Mucosa of descending colon (tissue), 3 donors: ENCODE measurements around the gene DGKD. TPM values are rescaled to one million over a fixed set of nuclear protein-coding genes. Genes with fewer than 3 reads are reported as not detected.
A peak's percentile ranks its signal among the peaks of the same experiment; 100 is the strongest.
"Not testable (repeated sequence)": the region's sequence is repeated elsewhere in the genome, so short reads cannot be mapped to it uniquely, and the experiment has no call there.

ENCODE experiments used
- ATAC-seq: fragments of 200-7000 bp; cut with Tn5 transposase; one replicate; pipeline ENCODE4 v1.9.1; 2020; ENCODE audit warnings: mild to moderate bottlenecking, moderate library complexity
- DNase-seq, 3 donors: peaks; one replicate each; pipeline ENCODE4 v3.0.0-alpha.2; 2020
- H3K36me3 ChIP-seq: fragments of 200-600 bp; one replicate; pipeline ENCODE4 v1.8.0; 2021; ENCODE audit warnings: low read depth, mild to moderate bottlenecking
- H3K4me1 ChIP-seq: fragments of 200-600 bp; one replicate; pipeline ENCODE4 v1.8.0; 2021; ENCODE audit warnings: low read depth, mild to moderate bottlenecking
- H3K4me3 ChIP-seq: fragments of 200-600 bp; one replicate; pipeline ENCODE4 v1.8.0; 2021; ENCODE audit warnings: mild to moderate bottlenecking
- H3K9me3 ChIP-seq: fragments of 200-600 bp; one replicate; pipeline ENCODE4 v1.8.0; 2021; ENCODE audit warnings: mild to moderate bottlenecking
- intact Hi-C, 2 donors: fragments of 100-400 bp; cut with DNase I in 1 of 2; cut with micrococcal nuclease in 1 of 2; formaldehyde crosslinking; loops; one replicate each; pipeline versions ENCODE4 v1.11.0 to v1.11.1; 2022; cut with DNase I, micrococcal nuclease
- total RNA-seq, 3 donors: library from RNA; stranded (reverse); fragmentation: NEBNext Ultra II Directional in 2 of 3; extraction: Animal tissue kit (Norgen Biotek cat#: 25700) in 2 of 3; gene quantifications; one replicate each; pipeline versions ENCODE4 v1.2.1 to v1.2.4, GENCODE V29; 2021 to 2023
- TF ChIP-seq, protein P1 (sequence below): fragments of 200-600 bp; IDR thresholded peaks from one replicate; pipeline ENCODE4 v1.8.0; 2022; ENCODE audit warnings: antibody characterized with exemption, mild to moderate bottlenecking
- donor health status: DM: no; HTN: no; CAD: no; lungs with moderate emphysema.
- donor health status: DM: no; HTN: no; CAD: no.
- donor health status: DM: no; HTN: yes; CAD: no.

The DGKD gene
- total RNA-seq, 3 donors from 2014 or later, result 81.8 to 159 (median 102) TPM

DNA sequence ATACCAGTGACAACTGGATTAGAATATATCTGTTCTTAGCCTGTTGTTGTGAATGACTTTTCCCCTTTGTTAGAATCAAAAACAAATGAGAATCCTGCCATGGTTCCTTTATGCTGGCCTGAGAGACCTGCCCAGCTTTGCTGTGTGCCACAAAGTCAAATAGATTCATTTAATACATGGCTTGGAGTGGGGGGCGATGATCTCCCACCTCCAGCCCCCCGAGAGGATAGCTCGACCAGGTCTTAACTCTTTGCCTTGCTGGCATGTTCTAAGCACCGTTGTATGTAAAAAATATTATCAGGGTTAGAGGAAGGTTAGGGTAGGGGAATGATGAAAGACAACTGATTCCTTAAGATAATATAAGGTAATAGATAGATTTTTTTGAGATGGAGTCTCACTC is 22.2 kb upstream of the DGKD start:
- no peaks in the 10 kb centered on the region for H3K4me1 ChIP-seq

DNA sequence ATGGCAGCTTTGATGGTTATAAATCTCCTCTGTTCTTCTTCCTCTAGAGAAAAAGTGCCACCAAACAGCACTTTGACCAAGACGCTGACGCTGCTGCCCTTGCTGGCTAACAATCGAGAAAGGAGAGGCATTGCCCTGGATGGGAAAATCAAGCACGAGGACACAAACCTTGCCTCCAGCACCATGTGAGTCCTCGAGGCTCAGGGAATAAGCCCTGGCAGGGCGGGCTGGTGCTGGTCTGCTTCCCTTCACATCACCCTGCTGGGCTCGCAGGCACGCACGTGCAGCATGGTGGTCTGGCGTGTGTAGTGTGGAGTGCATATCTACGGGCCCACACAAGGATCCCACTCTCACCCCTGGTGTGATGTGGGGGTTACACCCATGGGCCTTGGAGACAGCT is 19.4 kb upstream of the DGKD start:
- ATAC-seq, result no peak
- Histone ChIP-seq H3K4me3 (no peak overlapping the region), H3K9me3 (no peaks in the 10 kb centered on the region), H3K4me1 (no peaks in the 10 kb centered on the region), H3K36me3 (no peaks in the 10 kb centered on the region)
- DNase-seq, result no peak
- TF ChIP-seq, protein P1, sequence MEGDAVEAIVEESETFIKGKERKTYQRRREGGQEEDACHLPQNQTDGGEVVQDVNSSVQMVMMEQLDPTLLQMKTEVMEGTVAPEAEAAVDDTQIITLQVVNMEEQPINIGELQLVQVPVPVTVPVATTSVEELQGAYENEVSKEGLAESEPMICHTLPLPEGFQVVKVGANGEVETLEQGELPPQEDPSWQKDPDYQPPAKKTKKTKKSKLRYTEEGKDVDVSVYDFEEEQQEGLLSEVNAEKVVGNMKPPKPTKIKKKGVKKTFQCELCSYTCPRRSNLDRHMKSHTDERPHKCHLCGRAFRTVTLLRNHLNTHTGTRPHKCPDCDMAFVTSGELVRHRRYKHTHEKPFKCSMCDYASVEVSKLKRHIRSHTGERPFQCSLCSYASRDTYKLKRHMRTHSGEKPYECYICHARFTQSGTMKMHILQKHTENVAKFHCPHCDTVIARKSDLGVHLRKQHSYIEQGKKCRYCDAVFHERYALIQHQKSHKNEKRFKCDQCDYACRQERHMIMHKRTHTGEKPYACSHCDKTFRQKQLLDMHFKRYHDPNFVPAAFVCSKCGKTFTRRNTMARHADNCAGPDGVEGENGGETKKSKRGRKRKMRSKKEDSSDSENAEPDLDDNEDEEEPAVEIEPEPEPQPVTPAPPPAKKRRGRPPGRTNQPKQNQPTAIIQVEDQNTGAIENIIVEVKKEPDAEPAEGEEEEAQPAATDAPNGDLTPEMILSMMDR, result no peak
- intact Hi-C loops, result no loop called here

More for the DNA sequence above, 22.2 kb upstream of the DGKD start:
- ATAC-seq, result no peak
- Histone ChIP-seq H3K4me3 (no peak overlapping the region), H3K9me3 (no peaks in the 10 kb centered on the region), H3K36me3 (no peaks in the 10 kb centered on the region)
- intact Hi-C loops, result no loop called here
- peak in 1 of 3 donors; percentile 9 for DNase-seq
- TF ChIP-seq, protein P1, result no peak

DNA sequence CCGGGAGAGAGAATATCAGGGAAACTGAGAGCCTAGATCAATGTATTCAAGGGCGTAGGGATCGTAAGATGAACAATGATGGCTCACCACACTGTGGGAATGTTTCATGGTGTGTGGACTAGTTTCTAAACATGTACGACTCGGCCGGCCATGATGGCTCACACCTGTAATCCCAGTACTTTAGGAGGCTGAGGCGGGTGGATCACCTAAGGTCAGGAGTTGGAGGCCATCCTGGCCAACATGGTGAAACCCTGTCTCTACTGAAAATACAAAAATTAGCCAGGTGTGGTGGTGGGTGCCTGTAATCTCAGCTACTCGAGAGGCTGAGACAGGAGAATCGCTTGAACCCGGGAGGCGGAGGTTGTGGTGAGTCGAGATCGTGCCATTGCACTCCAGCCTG is 18.2 kb upstream of the DGKD start:
- H3K4me1 ChIP-seq, H3K4me3 ChIP-seq, H3K36me3 ChIP-seq, H3K9me3 ChIP-seq, intact Hi-C loops, ATAC-seq: not testable (repeated sequence)
- DNase-seq, result peak in 1 of 3 donors; percentile 29

DNA sequence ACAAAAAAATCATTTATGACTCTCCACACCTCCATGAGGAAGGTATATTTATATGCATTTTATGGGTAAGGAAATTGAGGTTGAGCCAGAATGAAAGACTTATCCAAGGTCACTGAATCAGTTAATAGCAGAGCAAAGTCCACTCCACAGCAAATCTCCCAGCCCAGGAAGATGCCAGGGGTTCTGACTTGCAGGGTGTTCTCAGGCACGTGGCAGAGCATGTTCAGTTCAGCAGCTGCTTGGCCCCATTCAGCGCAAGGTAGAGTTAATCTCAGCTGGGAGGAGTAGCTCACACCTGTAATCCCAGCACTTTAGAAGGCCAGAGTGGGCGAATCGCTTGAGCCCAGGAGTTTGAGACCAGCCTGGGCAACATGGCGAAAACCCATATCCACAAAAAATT is 17.8 kb upstream of the DGKD start:
- ATAC-seq (peak; percentile 92), DNase-seq (peak in 2 of 3 donors; percentile 68 to 73)
- no peak overlapping the region for H3K4me3 ChIP-seq
- H3K9me3 ChIP-seq, result no peaks in the 10 kb centered on the region
- H3K4me1 ChIP-seq, result no peaks in the 10 kb centered on the region
- intact Hi-C loops, result no loop called here
- H3K36me3 ChIP-seq, result no peaks in the 10 kb centered on the region
- TF ChIP-seq, protein P1, result no peak

- intact Hi-C loops, result no loop called here
- TF ChIP-seq, protein P1, result no peak
- Histone ChIP-seq H3K9me3 (no peaks in the 10 kb centered on the region), H3K4me3 (no peak overlapping the region), H3K36me3 (no peaks in the 10 kb centered on the region), H3K4me1 (no peaks in the 10 kb centered on the region)
- ATAC-seq (no peak), DNase-seq (peak in 1 of 3 donors; percentile 48)
Measured at GRCh38 chr2:233338046-233338445, 16.2 kb upstream of the DGKD start.

DNA sequence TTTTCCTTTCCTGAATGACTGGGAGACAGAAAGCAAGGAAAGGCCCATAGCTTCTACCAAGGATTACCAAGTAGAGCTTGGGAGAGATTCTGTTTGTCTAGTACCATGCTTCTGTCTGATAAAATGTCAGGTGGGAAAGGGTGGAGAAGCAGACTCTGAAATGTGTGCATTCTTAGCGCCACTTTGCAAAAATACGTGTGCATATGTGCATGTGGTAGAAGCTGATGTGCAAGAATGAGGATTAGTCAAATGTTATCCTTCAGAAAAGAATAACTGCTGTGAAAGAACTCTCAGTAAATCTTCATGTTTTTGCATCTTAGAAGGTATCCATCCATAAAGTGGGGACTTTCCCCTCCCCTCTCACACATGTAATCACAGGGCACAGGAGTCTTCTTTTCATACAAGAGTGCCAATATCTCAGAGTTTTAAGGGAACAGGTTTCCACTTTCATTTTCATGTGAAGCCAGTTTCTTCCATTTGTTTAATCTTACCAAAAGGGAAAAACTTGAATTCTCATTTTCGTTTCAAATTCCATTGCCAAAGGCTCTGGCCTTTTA is 15.4 kb upstream of the DGKD start:
- Histone ChIP-seq H3K9me3 (no peaks in the 10 kb centered on the region), H3K4me3 (no peak overlapping the region), H3K36me3 (no peaks in the 10 kb centered on the region), H3K4me1 (no peaks in the 10 kb centered on the region)
- DNase-seq (no peak), ATAC-seq (no peak)
- TF ChIP-seq, protein P1, result no peak
- intact Hi-C loops, result no loop called here
